22Rv1 (cell line): ENCODE data around the gene SMC2.

Experiments used
- CTCF ChIP-seq: fragments of 450-650 bp; IDR thresholded peaks from 2 replicates; pipeline ENCODE4 v1.5.1; 2017; ENCODE audit warnings: mild to moderate bottlenecking
- ZFX ChIP-seq: fragments of 450-650 bp; IDR thresholded peaks from 2 replicates; pipeline ENCODE4 v1.6.1; 2017; ENCODE audit warnings: antibody characterized with exemption, borderline replicate concordance

GRCh38 chr9:104071589-104071988, 22.5 kb upstream of the SMC2 start:
- TF ChIP-seq CTCF (no peak), ZFX (no peak)
